Stomach (tissue), 4 donors: ENCODE data around the gene NMNAT2.

Source experiments
- EP300 ChIP-seq: sonication (generic); formaldehyde crosslinking; IDR thresholded peaks from one replicate; pipeline ENCODE4 v1.6.1; 2017; ENCODE audit warnings: antibody characterized with exemption
- TF ChIP-seq, protein P1 (sequence below), 7 experiments: fragments of 450-650 bp in 4 of 7; fragments of 200-600 bp in 3 of 7; sonication (generic) in 3 of 7; IDR thresholded peaks; one replicate each; pipeline ENCODE4 v1.5.1; 2016 to 2019; ENCODE audit warnings: antibody characterized with exemption in 7 of 7, control low read depth in 2 of 7, mild to moderate bottlenecking in 1 of 7

DNA sequence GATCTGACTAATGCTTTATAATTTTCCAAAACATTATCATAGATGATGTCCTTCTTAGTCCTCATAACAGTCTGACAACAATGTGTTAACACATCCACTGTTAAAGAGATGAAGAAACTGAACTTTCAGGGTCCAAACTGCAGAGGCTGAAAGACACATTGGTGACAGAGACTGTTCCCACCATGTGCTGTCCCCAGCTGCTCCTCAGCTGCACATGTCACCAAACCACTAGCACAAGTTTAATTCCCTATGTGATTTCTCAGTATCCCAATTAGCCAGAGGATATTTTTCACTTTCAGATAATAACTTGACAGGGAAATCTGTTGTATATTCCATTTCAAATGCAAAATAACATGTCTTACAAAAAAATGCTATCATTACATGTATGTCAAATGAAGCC, 207.5 kb downstream of the NMNAT2 start:
- TF ChIP-seq, protein P1, sequence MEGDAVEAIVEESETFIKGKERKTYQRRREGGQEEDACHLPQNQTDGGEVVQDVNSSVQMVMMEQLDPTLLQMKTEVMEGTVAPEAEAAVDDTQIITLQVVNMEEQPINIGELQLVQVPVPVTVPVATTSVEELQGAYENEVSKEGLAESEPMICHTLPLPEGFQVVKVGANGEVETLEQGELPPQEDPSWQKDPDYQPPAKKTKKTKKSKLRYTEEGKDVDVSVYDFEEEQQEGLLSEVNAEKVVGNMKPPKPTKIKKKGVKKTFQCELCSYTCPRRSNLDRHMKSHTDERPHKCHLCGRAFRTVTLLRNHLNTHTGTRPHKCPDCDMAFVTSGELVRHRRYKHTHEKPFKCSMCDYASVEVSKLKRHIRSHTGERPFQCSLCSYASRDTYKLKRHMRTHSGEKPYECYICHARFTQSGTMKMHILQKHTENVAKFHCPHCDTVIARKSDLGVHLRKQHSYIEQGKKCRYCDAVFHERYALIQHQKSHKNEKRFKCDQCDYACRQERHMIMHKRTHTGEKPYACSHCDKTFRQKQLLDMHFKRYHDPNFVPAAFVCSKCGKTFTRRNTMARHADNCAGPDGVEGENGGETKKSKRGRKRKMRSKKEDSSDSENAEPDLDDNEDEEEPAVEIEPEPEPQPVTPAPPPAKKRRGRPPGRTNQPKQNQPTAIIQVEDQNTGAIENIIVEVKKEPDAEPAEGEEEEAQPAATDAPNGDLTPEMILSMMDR (IDR thresholded peaks at IDR 0.05): no peak
- TF ChIP-seq EP300: no peak
